GM12892 (cell line): ENCODE data around the gene LAMB1.

Experiments used
- DNase-seq: peaks from one replicate; pipeline ENCODE4 v3.0.0; 2011; ENCODE audit not compliant: insufficient read length
- FAIRE-seq: peaks from 2 replicates; lab custom pipeline; 2011; peaks lifted over from hg19 to GRCh38; lab: Jason Lieb, UNC
- POLR2A ChIP-seq: IDR thresholded peaks from 2 replicates; pipeline ENCODE4 v1.6.1; 2011; ENCODE audit warnings: low read depth, low read length, control low read depth
- POLR2AphosphoS5 ChIP-seq: IDR thresholded peaks from 2 replicates; pipeline ENCODE4 v1.6.1; 2011; ENCODE audit warnings: low read depth, low read length, control low read depth
- TAF1 ChIP-seq: IDR thresholded peaks from 2 replicates; pipeline ENCODE4 v1.6.1; 2011; ENCODE audit warnings: low read depth, mild to moderate bottlenecking, control low read depth, low read length, borderline replicate concordance

Gene LAMB1

DNA sequence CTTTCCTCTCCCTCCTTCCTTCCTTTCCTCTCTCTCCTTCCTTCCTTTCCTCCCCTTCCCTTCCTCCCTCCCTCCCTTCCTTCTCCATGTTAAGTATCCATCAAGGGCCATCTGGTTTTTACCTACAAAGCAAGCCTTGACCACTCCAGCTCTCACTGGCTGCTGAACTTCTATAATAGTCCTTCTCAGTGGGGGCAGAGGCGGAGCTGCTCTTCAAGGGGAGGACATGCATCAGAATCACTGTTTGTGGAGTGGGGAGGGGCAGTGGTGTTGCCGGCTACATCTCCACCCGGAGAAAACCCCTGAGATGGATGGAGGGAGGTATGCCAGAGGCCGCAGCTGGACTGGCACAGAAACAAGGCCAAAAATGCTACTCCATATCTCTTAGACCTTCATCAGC is 25.9 kb downstream of the LAMB1 start:
- TF ChIP-seq POLR2A (no peak), POLR2AphosphoS5 (no peak), TAF1 (no peak)
- no peak for FAIRE-seq

DNA sequence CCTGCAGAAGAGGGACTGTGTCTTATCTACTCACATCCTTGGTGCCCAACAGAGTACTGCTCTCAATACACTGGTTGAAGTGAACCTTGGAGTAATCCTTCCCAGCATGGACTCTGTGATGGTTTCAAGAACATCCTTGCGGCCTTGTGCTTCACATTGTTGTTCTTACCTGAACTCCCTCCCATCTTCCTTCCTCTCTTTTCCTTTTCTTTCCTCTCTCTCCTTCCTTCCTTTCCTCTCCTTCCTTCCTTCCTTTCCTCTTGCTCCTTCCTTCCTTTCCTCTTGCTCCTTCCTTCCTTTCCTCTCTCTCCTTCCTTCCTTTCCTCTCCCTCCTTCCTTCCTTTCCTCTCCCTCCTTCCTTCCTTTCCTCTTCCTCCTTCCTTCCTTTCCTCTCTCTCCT is 26.3 kb downstream of the LAMB1 start:
- TF ChIP-seq TAF1 (no peak), POLR2AphosphoS5 (no peak), POLR2A (no peak)
- DNase-seq (no peak), FAIRE-seq (no peak)

More for the DNA sequence above, 25.9 kb downstream of the LAMB1 start:
- DNase-seq: no peak

DNA sequence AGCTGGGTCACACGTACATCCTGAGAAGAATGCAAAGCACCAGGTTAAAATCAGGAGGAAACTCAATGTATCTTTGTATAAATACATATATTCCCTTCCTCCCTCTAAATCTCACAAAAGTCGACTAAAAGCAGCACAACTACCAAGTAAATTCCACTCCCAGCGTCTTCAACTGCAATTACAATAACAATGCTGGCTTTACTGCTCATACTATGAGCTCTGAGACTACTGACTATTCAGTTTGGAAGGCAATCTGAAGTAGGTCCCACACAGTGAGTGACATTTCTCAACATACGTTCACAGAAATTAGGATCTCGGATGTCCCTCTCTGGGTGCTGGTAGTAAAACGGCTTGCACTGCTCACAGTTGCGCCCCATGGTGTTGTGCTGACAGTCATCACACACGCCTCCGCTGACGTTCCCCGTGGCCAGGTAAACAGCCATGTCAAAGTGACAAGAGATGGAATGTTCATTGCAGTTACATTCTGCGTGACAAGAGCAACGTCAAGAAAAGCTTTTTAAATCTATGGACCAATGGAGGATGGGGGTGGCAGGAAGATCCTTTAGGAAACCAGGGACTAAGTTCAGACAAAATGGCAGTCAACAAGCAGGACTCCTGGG is 27.5 kb downstream of the LAMB1 start:
- no peak for TF ChIP-seq POLR2AphosphoS5
- TF ChIP-seq TAF1: no peak
- no peak for TF ChIP-seq POLR2A
- DNase-seq (no peak), FAIRE-seq (no peak)

DNA sequence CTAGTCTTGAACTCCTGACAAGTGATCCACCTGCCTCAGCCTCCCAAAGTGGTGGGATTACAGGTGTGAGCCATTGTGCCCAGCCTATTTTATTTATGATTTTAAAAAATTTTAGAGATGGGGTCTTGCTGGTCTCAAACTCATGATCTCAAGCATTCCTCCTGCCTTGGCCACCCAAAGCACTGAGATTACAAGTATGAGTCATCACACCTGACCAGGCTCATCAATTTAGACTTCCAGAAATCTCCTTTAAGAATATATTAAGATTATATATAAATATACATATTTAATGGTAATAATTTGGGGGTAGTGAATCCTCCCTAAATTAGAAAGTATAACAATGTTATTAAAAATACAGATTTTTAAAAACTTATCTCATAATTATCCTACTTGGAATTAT is 29.1 kb downstream of the LAMB1 start:
- no peak for DNase-seq
- TF ChIP-seq TAF1 (no peak), POLR2AphosphoS5 (no peak), POLR2A (no peak)
- no peak for FAIRE-seq

DNA sequence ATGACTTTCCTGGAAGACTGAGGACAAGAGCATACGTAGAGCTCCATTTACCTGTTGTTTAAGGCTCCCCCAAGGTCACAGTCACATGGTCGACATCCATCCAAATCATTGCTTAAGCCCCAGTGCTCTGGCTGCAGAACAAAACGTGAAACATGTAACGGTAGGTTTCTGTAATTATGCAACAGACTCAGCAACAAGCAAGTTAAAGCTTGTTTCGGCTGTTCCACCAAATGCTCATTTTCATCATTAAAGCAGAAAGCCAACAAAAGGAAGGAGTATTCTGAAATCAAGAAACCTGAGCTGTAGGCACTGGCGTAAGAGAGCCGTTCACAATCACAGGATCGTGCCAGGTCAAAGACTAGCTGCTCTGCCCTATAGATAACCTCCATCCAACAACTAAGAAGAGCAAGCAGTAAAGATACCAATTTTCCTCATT is 30.0 kb downstream of the LAMB1 start:
- TF ChIP-seq POLR2AphosphoS5 (no peak), TAF1 (no peak), POLR2A (no peak)
- no peak for FAIRE-seq
- no peak for DNase-seq

DNA sequence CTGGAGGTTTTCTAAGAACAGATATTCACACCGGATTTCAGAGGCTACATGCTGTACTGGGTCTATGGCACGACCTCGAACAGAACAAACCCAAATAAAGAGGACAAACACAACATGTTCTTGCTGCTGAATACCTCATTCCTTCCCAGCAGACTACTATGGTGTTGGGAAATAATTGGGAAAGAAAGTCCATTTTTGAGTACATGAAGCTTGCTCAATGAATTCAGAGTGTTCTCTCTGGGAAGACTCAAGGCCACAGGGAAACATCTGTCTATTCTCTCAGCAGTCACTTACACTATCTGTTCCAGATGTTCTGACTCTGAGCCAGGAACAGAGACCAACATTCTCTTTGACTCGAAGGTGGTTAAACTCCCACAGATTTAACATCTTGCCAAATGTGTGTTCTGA is 30.9 kb downstream of the LAMB1 start:
- FAIRE-seq (no peak), DNase-seq (no peak)
- no peak for TF ChIP-seq POLR2AphosphoS5
- no peak for TF ChIP-seq TAF1
- no peak for TF ChIP-seq POLR2A

DNA sequence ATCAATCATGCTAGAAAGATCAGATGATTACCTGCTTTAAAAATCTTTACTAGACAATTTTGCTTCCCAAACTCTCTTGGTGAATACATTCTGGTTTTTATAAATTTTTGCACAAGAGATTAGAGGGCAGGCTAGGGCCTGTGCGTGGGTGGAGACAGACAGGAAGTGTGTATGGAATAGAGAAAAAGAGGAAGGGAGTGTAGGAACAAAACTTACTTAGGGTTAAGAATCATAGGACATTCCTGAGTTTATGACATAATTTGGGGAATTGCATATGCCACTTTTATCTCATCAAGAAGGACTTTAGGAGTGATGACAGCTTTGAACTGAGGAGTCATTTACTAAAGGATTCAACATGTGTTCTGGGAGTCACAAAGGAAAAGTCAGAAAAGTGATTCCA is 31.3 kb downstream of the LAMB1 start:
- DNase-seq: no peak
- TF ChIP-seq POLR2A (no peak), POLR2AphosphoS5 (no peak), TAF1 (no peak)
- no peak for FAIRE-seq

DNA sequence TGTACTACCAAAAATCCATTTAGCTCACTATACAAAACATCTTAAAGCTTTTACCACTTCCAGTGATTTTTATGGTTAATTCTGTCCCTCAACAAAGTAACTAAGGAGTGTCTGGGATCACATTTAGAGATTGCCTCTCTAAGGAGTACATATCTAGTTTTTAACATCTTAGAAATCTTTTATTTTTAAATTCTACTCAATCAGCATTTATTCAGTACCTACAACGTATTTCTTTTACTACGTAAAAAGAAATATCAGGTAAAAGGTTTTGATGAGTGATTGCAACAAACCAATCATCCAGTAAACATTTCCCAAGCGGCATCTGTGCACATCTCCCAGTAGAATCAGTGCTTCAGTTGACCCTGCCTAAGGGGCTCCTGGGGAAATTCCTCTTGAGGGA is 31.9 kb downstream of the LAMB1 start:
- DNase-seq (no peak), FAIRE-seq (no peak)
- TF ChIP-seq POLR2A (no peak), TAF1 (no peak), POLR2AphosphoS5 (no peak)

DNA sequence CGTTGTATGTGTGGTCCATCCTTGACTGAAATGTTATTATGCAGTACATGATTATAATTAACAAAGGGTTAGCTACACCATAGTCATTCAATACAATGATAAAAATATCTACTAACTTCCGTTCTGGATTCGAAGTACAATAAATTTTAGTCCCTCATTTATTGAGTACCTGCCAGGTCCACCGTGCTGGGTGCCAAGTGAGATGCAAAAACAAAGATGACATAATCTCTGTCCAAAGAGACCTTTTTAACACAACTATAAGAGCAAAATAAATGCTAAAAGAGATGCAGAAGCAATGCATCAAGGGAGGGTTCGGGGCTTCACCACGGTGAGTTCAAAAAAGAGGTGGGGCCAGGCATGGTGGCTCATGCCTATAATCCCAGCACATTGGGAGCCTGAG is 33.1 kb downstream of the LAMB1 start:
- DNase-seq (no peak), FAIRE-seq (no peak)
- TF ChIP-seq POLR2A: no peak
- no peak for TF ChIP-seq POLR2AphosphoS5
- TF ChIP-seq TAF1: no peak

DNA sequence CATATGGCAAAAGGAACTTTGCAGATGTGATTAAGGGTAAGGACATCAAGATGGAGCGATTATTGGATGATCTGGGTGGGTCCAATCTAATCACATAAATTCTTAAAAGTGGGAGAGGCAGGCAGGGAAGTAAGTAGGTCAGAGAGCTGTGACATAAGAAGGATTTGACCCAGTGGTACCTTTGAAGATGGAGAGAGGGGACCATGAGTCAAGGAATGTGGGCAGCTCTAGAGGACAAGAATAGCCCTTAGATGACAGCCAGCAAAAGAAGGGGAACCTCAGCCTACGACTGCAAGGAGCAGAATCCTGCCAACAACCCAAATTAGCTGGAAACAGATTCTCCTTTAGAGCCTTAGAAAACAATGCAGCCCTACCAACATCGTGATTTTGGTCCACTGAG is 34.5 kb downstream of the LAMB1 start:
- no peak for DNase-seq
- FAIRE-seq: no peak
- no peak for TF ChIP-seq POLR2AphosphoS5
- no peak for TF ChIP-seq TAF1

DNA sequence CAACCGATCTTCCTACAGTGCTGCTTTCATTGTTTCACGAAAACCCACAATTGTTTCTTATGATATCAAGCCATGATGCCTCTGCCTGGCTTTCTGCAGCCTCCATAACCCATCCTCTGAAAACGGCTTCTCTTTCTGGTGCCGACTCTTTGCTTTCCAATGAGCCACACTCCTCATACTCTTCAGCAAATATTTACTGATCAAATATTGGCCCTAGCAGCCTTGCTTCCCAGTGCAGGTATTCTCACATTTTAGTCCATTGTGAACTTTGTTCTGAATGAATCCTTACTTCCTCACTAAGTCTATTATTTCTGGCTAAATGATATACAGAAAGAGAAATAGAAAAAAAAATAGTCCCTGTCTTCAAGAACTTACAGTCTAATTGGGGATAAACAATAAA is 35.5 kb downstream of the LAMB1 start:
- DNase-seq (no peak), FAIRE-seq (no peak)
- TF ChIP-seq POLR2A (no peak), TAF1 (no peak), POLR2AphosphoS5 (no peak)

DNA sequence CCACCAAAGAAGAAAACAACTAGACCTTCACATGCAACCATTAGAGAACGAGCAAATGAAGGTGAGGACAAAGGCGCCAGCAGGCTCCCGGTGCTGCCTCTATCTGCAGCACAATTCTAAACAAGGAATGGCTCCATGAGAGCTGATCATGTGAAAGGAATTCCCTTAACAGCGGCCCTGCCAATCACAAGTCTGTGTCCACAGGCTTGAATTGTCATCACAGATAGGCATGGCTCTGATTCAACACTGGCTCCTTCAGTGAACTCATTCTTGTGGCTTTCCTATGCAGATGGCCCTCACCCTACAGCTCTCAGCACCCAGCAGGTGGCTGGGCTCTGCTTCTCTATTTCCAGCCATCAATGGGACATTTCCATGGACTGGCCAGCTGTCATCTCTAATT is 36.2 kb downstream of the LAMB1 start:
- DNase-seq (no peak), FAIRE-seq (no peak)
- TF ChIP-seq TAF1: no peak
- no peak for TF ChIP-seq POLR2AphosphoS5
- TF ChIP-seq POLR2A: no peak
